HT1080 (cell line): ENCODE data around the gene ATG9B. TPM values are rescaled to one million over a fixed set of nuclear protein-coding genes. Genes with fewer than 3 reads are reported as not detected.

Experiments used
- DNase-seq: peaks from one replicate; pipeline ENCODE4 v3.0.0-alpha.2; 2015; ENCODE audit warnings: low read depth
- total RNA-seq: library from RNA; depleted of rRNA; stranded (reverse); fragments of >200 nt; shearing (Covaris generic); gene quantifications from 2 replicates; pipeline ENCODE4 v1.2.3, GENCODE V29; 2014; rRNA removed

Gene ATG9B
- total RNA-seq, 1 experiment from 2014 or later, result not detected

DNA sequence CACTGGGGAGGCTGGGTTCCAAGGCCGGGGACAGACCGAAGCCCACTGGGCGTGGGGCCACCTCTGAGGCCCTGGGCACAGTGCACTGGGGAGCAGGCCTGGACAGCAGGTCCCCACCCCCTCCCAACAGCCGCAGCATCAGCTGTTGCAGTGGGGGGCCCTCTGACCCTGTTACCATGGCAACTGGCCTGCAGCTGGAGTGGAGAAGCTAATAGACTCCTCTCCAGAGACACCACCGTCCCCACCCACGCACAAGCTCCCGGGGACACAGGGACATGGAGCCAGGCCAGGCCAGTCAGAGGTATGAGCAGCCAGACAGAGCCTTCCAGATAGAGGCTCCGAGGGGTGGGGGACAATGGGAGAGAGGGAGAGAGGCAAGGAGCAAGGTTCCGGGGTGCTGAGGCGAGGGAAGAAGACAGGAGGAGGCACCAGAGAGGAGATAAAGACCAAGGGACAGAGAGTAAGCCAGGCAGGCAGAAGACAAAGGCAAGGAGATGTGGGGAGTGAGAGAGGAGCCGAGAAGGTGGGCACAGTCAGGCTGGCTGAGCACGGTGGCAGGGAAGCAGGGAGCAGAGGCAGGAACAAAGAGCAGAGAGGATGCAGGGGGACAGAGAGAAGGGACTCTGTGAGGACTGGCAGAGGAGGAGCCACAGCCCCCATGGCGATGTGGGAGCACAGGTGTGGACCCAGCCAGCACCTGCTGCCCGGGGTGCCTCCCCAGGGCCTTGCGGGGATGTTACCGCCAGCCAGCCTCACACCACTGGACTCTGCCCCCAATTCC lies 52.9 kb downstream of the ATG9B start:
- DNase-seq, result no peak

DNA sequence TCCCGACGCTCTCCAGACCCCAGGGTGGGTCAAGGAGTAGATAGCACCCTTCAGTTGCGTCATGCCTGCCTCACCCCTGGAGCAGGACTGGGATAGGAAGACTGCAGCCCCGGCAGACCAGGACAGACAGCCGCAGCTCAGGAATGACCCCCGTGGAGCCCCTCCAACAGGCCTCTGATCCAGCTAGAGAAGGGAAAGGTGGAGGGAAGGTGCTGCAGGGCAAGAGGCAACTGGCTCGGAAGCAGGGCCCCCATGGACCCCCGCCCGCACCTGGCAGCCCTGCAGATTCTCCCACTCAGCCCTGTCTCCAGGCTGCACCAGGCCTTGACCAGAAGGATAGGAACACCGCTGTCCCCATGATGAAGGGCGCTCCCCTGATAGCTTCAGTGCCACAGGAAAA lies 53.9 kb downstream of the ATG9B start:
- no peak for DNase-seq

DNA sequence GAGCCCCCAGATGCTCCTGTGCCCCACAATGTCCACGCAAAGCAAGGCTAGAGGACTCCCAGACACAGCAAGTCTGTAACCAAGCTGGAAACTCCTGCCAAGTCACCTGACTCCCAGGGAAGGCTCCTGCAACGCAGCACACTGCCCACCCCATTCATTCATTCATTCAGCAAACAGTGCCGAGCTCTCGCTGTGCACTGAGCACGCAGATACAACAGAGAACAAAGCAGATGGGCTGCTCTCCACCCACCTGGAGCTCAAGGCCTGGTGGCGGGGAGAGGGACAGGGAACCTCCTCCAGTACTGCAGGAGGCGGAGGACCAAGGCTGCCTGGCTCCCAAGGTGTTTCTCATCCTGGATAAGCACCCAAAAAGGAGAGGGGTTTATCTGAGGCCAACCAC lies 54.8 kb downstream of the ATG9B start:
- DNase-seq, result no peak

DNA sequence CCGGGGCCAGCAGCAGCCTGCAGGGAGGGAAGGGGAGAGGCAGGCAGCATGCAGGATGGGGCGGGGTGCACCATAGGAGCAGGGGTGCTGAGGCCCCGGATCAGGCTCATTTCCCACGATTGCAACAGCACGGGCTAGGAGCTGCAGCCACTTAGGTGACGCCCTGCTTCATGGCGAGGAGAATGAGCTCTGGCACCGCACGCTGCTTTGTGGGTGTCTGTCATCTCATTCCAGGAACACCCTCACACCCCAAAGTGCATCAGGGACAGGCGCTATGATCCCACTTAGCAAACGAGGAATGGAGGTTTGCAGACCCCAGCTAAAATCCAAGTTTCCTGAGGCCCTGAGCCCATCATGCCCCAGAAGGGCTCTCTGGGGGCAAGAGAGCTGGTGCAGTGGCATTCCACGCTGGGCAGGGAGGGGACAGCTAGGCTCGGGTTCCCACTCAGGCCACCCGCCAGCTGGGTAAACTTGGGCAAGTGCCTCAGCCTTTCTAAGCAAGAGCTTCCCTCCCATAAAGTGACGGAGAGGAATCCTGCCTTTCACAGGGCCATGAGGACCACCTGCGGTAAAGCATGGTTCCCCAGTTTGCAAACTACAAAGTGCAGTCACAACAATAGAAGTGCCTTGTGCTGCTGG lies 55.4 kb downstream of the ATG9B start:
- no peak for DNase-seq

DNA sequence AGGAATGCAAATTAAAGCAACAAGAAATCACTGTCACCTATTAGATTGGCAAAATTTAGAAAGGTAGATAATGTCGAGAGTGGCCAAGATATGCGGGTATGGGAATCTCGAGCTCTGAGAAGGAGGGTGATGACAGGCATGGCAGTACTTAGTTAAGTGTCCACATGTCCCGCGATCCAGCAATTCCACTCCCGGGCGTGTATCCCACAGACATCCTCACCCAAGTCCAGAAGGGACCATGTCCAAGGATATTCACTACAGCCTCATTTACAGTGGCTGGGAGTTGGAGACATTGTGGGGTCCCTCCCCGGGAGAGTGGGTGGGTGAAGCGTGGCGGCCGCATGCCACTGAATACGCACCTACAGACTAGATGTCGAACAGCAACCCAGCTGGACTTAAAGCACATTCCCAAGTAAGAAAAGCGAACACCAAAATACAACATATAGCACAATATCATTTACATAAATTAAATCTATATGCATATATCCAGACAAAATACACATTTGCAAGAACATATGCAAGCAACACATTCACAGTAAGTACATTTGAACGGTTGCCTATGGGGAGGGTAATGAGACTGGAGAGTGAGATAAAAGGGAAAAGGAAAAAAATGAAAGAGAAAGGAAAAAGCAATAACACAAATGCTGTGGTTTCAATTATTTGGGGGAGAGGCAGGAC lies 56.1 kb downstream of the ATG9B start:
- no peak for DNase-seq

DNA sequence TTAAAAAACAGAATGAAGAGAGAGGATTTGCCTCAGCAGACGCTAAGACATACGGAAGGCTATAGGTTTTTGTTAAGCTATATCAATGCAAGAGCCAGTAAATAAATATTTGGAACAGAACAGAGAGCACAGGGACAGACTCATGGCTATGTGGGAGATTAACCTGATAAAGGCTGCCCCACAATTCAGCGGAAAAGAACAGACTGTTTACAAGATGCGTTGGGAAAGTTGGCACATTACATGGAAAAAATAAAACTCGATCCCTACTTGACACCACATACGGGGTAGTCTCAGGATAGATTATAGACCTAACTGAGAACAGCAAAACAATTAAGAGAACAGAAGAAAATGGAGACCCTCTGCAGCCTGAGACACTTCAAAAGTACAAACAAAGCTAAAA lies 56.9 kb downstream of the ATG9B start:
- no peak for DNase-seq

DNA sequence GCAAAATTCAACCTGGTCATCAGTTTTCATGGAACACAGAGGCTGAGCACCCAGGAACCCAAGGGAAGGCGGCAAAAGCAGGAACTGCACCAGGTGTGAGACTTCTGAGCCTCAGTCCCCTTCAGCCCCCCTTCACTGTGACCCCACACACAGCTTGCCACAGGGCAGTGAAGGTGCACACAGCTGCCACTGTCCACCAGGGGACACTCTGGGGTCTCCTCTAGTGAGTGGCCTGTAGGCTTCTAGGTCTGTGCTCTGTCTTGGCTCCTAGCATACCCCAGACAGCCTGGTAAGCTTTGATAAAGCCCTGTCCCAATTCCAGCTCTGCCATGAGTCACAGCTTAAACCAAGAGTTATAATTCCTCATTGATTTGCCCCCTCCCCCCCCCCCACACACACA lies 58.3 kb downstream of the ATG9B start:
- DNase-seq, result no peak

DNA sequence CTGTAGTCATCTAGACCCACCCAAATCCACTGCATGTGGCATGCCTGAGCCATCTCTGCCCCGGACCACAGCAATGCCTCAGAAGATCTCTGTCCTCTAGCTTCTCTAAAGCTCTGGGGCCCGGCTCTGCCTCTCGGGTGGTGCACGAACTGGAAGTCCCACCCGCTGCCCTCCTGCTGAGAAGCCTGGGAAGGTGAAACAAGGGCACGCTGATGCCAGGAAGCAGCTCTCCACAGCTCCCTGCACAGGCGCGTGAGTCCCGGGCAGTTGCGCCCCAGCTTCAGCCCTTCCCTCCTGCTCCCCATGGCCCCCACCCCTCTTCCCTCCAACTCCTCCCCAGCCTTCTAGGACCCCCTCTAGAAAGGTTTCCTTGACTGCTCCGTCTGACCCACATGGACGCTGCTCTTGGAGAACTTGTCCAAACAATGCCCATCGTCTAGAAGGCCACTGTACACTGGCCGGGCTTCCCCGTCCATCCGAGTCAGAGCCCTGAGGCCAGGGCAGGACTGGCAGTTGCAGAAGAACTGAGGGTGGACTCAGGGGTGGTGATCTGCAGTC lies 58.9 kb downstream of the ATG9B start:
- no peak for DNase-seq

Other genes with a start within 250 kb of the ATG9B start
- gene TMEM176B, start 224.1 kb downstream of the ATG9B start, total RNA-seq, result 0.07 TPM in 1 of 2 replicates, not detected in the other
- not detected in 2 replicates for gene TMEM176A, start 223.7 kb downstream of the ATG9B start, total RNA-seq
- gene AOC1, start 172.0 kb downstream of the ATG9B start, total RNA-seq, result not detected in 2 replicates
- gene KCNH2, start 46.2 kb downstream of the ATG9B start, total RNA-seq, result 0.34 and 0.47 TPM in 2 replicates
- gene NOS3, start 33.5 kb downstream of the ATG9B start, total RNA-seq, result 71.5 and 94.6 TPM in 2 replicates
- gene ABCB8, start 4.0 kb upstream of the ATG9B start, total RNA-seq, result 29.4 and 37.0 TPM in 2 replicates
- 0.45 TPM in 1 of 2 replicates, not detected in the other for gene ASIC3, start 24.0 kb upstream of the ATG9B start, total RNA-seq
- gene CDK5, start 33.4 kb upstream of the ATG9B start, total RNA-seq, result 67.8 and 70.2 TPM in 2 replicates
- gene SLC4A2, start 35.1 kb upstream of the ATG9B start, total RNA-seq, result 121 and 146 TPM in 2 replicates
- gene FASTK, start 56.3 kb upstream of the ATG9B start, total RNA-seq, result 86.5 and 100 TPM in 2 replicates
- gene TMUB1, start 59.0 kb upstream of the ATG9B start, total RNA-seq, result 66.3 and 85.1 TPM in 2 replicates
- 36.4 and 45.3 TPM in 2 replicates for gene AGAP3, start 62.0 kb upstream of the ATG9B start, total RNA-seq
- not detected in 2 replicates for gene GBX1, start 143.2 kb upstream of the ATG9B start, total RNA-seq
- gene ASB10, start 162.8 kb upstream of the ATG9B start, total RNA-seq, result not detected in 2 replicates
- not detected in 2 replicates for gene H2BK1, start 186.0 kb upstream of the ATG9B start, total RNA-seq
- gene ABCF2, start 202.7 kb upstream of the ATG9B start, total RNA-seq, result 83.9 and 89.1 TPM in 2 replicates
- 40.0 and 46.1 TPM in 2 replicates for gene CHPF2, start 208.0 kb upstream of the ATG9B start, total RNA-seq
- gene SMARCD3, start 224.2 kb upstream of the ATG9B start, total RNA-seq, result 9.5 and 11.8 TPM in 2 replicates